Neural progenitor cell (in vitro differentiated cells): ENCODE results near the gene DTX3L. TPM values are rescaled to one million over a fixed set of nuclear protein-coding genes. Genes with fewer than 3 reads are reported as not detected.
A peak's percentile ranks its signal among the peaks of the same experiment; 100 is the strongest.

Source experiments
- DNase-seq: peaks from one replicate; pipeline ENCODE4 v3.0.0-alpha.2; 2016; ENCODE audit warnings: low spot score
- H2AFZ ChIP-seq: fragments of 200-600 bp; sonication (generic); replicated peaks from 2 replicates; pipeline ENCODE4 v1.6.1; 2016; ENCODE audit warnings: antibody characterized with exemption
- H3F3A ChIP-seq: fragments of 200-600 bp; sonication (generic); 2 replicates; pipeline ENCODE4 v1.6.1; 2016; ENCODE audit warnings: antibody characterized with exemption, low read depth
- H3K27ac ChIP-seq: fragments of 200-600 bp; sonication (generic); 2 replicates; pipeline ENCODE4 v1.5.1; 2016; ENCODE audit warnings: mild to moderate bottlenecking
- H3K27me3 ChIP-seq: fragments of 200-600 bp; sonication (generic); 2 replicates; pipeline ENCODE4 v1.6.1; 2016; ENCODE audit warnings: mild to moderate bottlenecking, moderate library complexity
- H3K36me3 ChIP-seq: fragments of 200-600 bp; sonication (generic); 2 replicates; pipeline ENCODE4 v1.5.1; 2016
- H3K4me1 ChIP-seq: fragments of 200-600 bp; sonication (generic); 2 replicates; pipeline ENCODE4 v1.6.1; 2016; ENCODE audit warnings: mixed run types
- H3K4me2 ChIP-seq: fragments of 200-600 bp; sonication (generic); 2 replicates; pipeline ENCODE4 v1.6.1; 2016
- H3K4me3 ChIP-seq: fragments of 200-600 bp; sonication (generic); 2 replicates; pipeline ENCODE4 v1.5.1; 2016
- H3K79me2 ChIP-seq: fragments of 200-600 bp; sonication (generic); 2 replicates; pipeline ENCODE4 v1.6.1; 2016; ENCODE audit warnings: low read depth
- H3K9ac ChIP-seq: fragments of 200-600 bp; sonication (generic); 2 replicates; pipeline ENCODE4 v1.6.1; 2016
- H3K9me3 ChIP-seq: fragments of 200-600 bp; sonication (generic); 2 replicates; pipeline ENCODE4 v1.5.1; 2016; ENCODE audit warnings: low read depth
- H4K20me1 ChIP-seq: fragments of 200-600 bp; sonication (generic); 2 replicates; pipeline ENCODE4 v1.6.1; 2016; ENCODE audit warnings: low read depth
- H3K27ac Mint-ChIP-seq: 3 replicates; pipeline ENCODE4 v1.8.0; 2021; ENCODE audit warnings: mixed read lengths
- H3K27me3 Mint-ChIP-seq: 2 replicates; pipeline ENCODE4 v1.8.0; 2022; ENCODE audit warnings: low read depth, mild to moderate bottlenecking, inconsistent platforms, moderate library complexity, mixed read lengths; ENCODE audit not compliant: insufficient read depth
- H3K36me3 Mint-ChIP-seq: 3 replicates; pipeline ENCODE4 v1.8.0; 2021; ENCODE audit warnings: mixed read lengths
- H3K4me1 Mint-ChIP-seq: 3 replicates; pipeline ENCODE4 v1.8.0; 2021; ENCODE audit warnings: mixed read lengths
- H3K4me3 Mint-ChIP-seq: 3 replicates; pipeline ENCODE4 v1.8.0; 2021; ENCODE audit warnings: mild to moderate bottlenecking, moderate library complexity, mixed read lengths
- H3K9me3 Mint-ChIP-seq: 3 replicates; pipeline ENCODE4 v1.8.0; 2020; ENCODE audit warnings: mixed read lengths
- EZH2 ChIP-seq: fragments of 200-600 bp; sonication (generic); IDR thresholded peaks from 2 replicates; pipeline ENCODE4 v1.6.1; 2017; ENCODE audit warnings: antibody characterized with exemption, mild to moderate bottlenecking, moderate library complexity
- EZH2phosphoT487 ChIP-seq: fragments of 200-600 bp; sonication (generic); IDR thresholded peaks from 2 replicates; pipeline ENCODE4 v1.6.1; 2017; ENCODE audit warnings: antibody characterized with exemption
- total RNA-seq: library from RNA; depleted of rRNA; stranded (reverse); fragments of >200 nt; gene quantifications from 2 replicates; pipeline ENCODE4 v1.2.3, GENCODE V29; 2015; ENCODE audit warnings: low replicate concordance
- TF ChIP-seq, protein P1 (sequence below): fragments of 200-600 bp; sonication (generic); IDR thresholded peaks from 2 replicates; pipeline ENCODE4 v1.5.1; 2017; ENCODE audit warnings: antibody characterized with exemption, mild to moderate bottlenecking

The DTX3L gene
- 2.2 and 3.2 TPM in 2 replicates for total RNA-seq

GRCh38 chr3:122564155-122564912, at the start of gene DTX3L, which contains the start of gene PARP9:
Gene DTX3L (plus strand): TSS chr3:122564338. CDS start chr3:122564427, 89 bp downstream.
Gene PARP9 (minus strand): TSS chr3:122564300. CDS start chr3:122559620, 4,680 bp downstream.
- Mint-ChIP-seq H3K4me1 (peaks cover 12% of the 10 kb centered on the region), H3K4me3 (peak within 1 kb of the TSS; percentile 79), H3K36me3 (no peaks in the 10 kb centered on the region), H3K27me3 (peaks cover 11% of the 10 kb centered on the region), H3K9me3 (no peaks in the 10 kb centered on the region), H3K27ac (no peak within 1 kb of the TSS)
- no peak within 1 kb of the TSS for H3K27ac ChIP-seq
- H3K9ac ChIP-seq: no peak within 1 kb of the TSS
- H3K4me1 ChIP-seq: peaks cover 13% of the 10 kb centered on the region
- TF ChIP-seq, protein P1, sequence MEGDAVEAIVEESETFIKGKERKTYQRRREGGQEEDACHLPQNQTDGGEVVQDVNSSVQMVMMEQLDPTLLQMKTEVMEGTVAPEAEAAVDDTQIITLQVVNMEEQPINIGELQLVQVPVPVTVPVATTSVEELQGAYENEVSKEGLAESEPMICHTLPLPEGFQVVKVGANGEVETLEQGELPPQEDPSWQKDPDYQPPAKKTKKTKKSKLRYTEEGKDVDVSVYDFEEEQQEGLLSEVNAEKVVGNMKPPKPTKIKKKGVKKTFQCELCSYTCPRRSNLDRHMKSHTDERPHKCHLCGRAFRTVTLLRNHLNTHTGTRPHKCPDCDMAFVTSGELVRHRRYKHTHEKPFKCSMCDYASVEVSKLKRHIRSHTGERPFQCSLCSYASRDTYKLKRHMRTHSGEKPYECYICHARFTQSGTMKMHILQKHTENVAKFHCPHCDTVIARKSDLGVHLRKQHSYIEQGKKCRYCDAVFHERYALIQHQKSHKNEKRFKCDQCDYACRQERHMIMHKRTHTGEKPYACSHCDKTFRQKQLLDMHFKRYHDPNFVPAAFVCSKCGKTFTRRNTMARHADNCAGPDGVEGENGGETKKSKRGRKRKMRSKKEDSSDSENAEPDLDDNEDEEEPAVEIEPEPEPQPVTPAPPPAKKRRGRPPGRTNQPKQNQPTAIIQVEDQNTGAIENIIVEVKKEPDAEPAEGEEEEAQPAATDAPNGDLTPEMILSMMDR: no peak
- TF ChIP-seq EZH2: peak; percentile 56
- TF ChIP-seq EZH2phosphoT487: peak; percentile 45
- no peaks in the 10 kb centered on the region for H3K36me3 ChIP-seq
- H3K4me3 ChIP-seq: peak within 1 kb of the TSS; percentile 54
- H3K9me3 ChIP-seq: no peaks in the 10 kb centered on the region
- no peaks in the 10 kb centered on the region for H4K20me1 ChIP-seq
- peak within 1 kb of the TSS; percentile 87 for H3K4me2 ChIP-seq
- peak; percentile 68 for DNase-seq
- no peaks in the 10 kb centered on the region for H3K79me2 ChIP-seq
- H3K27me3 ChIP-seq: peaks cover 21% of the 10 kb centered on the region
- H2AFZ ChIP-seq: peak within 1 kb of the TSS; percentile 95
- peaks cover 11% of the 10 kb centered on the region for H3F3A ChIP-seq

GRCh38 chr3:122515020-122515468, 49.1 kb upstream of the DTX3L start:
- Histone ChIP-seq H3K36me3 (no peaks in the 10 kb centered on the region), H2AFZ (peak overlapping the region; percentile 99), H3K9ac (no peak overlapping the region), H3K4me2 (peak overlapping the region; percentile 74), H4K20me1 (peaks cover 41% of the 10 kb centered on the region), H3K4me1 (peaks cover 22% of the 10 kb centered on the region), H3K27ac (no peak overlapping the region), H3K9me3 (no peaks in the 10 kb centered on the region), H3K4me3 (peak overlapping the region; percentile 63), H3K27me3 (no peaks in the 10 kb centered on the region), H3K79me2 (peaks cover 41% of the 10 kb centered on the region), H3F3A (peaks cover 7% of the 10 kb centered on the region)
- Mint-ChIP-seq H3K4me1 (peaks cover 22% of the 10 kb centered on the region), H3K27me3 (peaks cover 3% of the 10 kb centered on the region), H3K4me3 (peak overlapping the region; percentile 96), H3K27ac (no peak overlapping the region), H3K9me3 (peaks cover 1% of the 10 kb centered on the region), H3K36me3 (peaks cover 6% of the 10 kb centered on the region)
- TF ChIP-seq, protein P1: no peak
- DNase-seq: no peak

DNA sequence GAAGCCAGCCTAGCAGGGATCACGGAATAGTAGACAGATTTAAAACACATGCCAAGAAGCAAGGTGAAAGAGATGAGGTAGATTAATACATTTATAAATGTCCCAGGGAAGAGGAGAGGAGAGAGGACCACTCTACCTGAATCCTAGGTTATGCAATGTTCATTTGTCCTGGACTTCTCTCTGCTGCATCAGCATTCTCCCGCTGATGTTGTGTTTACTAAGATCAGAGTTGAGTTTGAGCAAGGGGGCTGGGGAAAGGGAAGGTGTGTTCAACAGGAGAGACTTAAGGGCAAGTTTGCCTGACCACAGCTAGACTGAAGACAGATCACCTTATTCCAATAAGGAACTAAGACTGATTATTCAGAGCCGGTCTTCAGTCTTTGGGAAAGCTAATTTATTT, 48.3 kb upstream of the DTX3L start:
- Histone ChIP-seq H3K36me3 (no peaks in the 10 kb centered on the region), H3K4me3 (no peak overlapping the region), H3K4me2 (no peak overlapping the region), H3K79me2 (peaks cover 33% of the 10 kb centered on the region), H3K27me3 (no peaks in the 10 kb centered on the region), H3K4me1 (peaks cover 22% of the 10 kb centered on the region), H4K20me1 (peaks cover 33% of the 10 kb centered on the region), H3K9me3 (no peaks in the 10 kb centered on the region), H3K27ac (no peak overlapping the region), H3F3A (peaks cover 7% of the 10 kb centered on the region), H2AFZ (peak overlapping the region; percentile 57), H3K9ac (no peak overlapping the region)
- TF ChIP-seq EZH2phosphoT487 (no peak), EZH2 (no peak)
- TF ChIP-seq, protein P1: no peak
- no peak overlapping the region for H3K27ac Mint-ChIP-seq
- H3K4me3 Mint-ChIP-seq: peak overlapping the region; percentile 57
- peaks cover 3% of the 10 kb centered on the region for H3K27me3 Mint-ChIP-seq
- H3K36me3 Mint-ChIP-seq: peaks cover 3% of the 10 kb centered on the region
- H3K4me1 Mint-ChIP-seq: peaks cover 22% of the 10 kb centered on the region
- DNase-seq: no peak
- no peaks in the 10 kb centered on the region for H3K9me3 Mint-ChIP-seq
